Heart left ventricle (tissue), 16 donors: Measurements from ENCODE around the gene TLE2. TPM values are rescaled to one million over a fixed set of nuclear protein-coding genes. Genes with fewer than 3 reads are reported as not detected.
"Not testable (repeated sequence)": the region's sequence is repeated elsewhere in the genome, so short reads cannot be mapped to it uniquely, and the experiment has no call there.

ENCODE experiments used
- ATAC-seq, 4 donors: fragments of 200-7000 bp; cut with Tn5 transposase; one replicate each; pipeline ENCODE4 v1.9.1; 2020 to 2022; ENCODE audit warnings: moderate library complexity in 4 of 4, mild to moderate bottlenecking in 3 of 4, moderate number of reproducible peaks in 1 of 4
- DNase-seq, 5 donors: peaks; one replicate each; pipeline ENCODE4 v3.0.0-alpha.2; 2020
- H3K27ac ChIP-seq, 12 donors: fragments of 200-600 bp; sonication (generic) in 4 of 12; one replicate each; pipeline versions ENCODE4 v1.5.0 to v1.8.0; 2016 to 2022; ENCODE audit warnings: mild to moderate bottlenecking in 2 of 12
- H3K27me3 ChIP-seq, 9 donors: fragments of 200-600 bp; sonication (generic) in 2 of 9; one replicate each; pipeline versions ENCODE4 v1.5.1 to v1.8.0; 2016 to 2022; ENCODE audit warnings: mild to moderate bottlenecking in 3 of 9
- H3K36me3 ChIP-seq, 9 donors: fragments of 200-600 bp; sonication (generic) in 2 of 9; one replicate each; pipeline versions ENCODE4 v1.5.0 to v1.8.0; 2018 to 2022; ENCODE audit warnings: mild to moderate bottlenecking in 2 of 9
- H3K4me1 ChIP-seq, 12 donors: fragments of 200-600 bp; sonication (generic) in 4 of 12; one replicate each; pipeline versions ENCODE4 v1.5.0 to v1.8.0; 2016 to 2022; ENCODE audit warnings: mild to moderate bottlenecking in 3 of 12
- H3K4me3 ChIP-seq, 12 donors: fragments of 200-600 bp; sonication (generic) in 4 of 12; one replicate each; pipeline versions ENCODE4 v1.5.0 to v1.8.0; 2017 to 2022; ENCODE audit warnings: mild to moderate bottlenecking in 9 of 12, moderate library complexity in 4 of 12
- H3K9me3 ChIP-seq, 12 donors: fragments of 200-600 bp; sonication (generic) in 4 of 12; one replicate each; pipeline versions ENCODE4 v1.5.0 to v1.8.0; 2016 to 2022; ENCODE audit warnings: mild to moderate bottlenecking in 1 of 12
- CTCF ChIP-seq, 12 donors: fragments of 200-600 bp; sonication (generic) in 4 of 12; IDR thresholded peaks; one replicate each; pipeline versions ENCODE4 v1.5.0 to v1.8.0; 2018 to 2022; ENCODE audit warnings: antibody characterized with exemption in 12 of 12, mild to moderate bottlenecking in 5 of 12
- POLR2A ChIP-seq, 2 donors: fragments of 450-650 bp; IDR thresholded peaks; one replicate each; pipeline ENCODE4 v1.6.1; 2017; ENCODE audit warnings: antibody characterized with exemption in 2 of 2, mild to moderate bottlenecking in 2 of 2, moderate library complexity in 2 of 2
- WGBS, 4 donors: extraction: QIAGEN DNeasy Blood & Tissue Kit in 2 of 4; methylation state at CpG; one replicate each; pipeline versions ENCODE4 v1.1.5 to v1.1.7; 2013 to 2018; 5-methylcytosine and 5-hydroxymethylcytosine counted together
- intact Hi-C, 10 donors: fragments of 100-400 bp; cut with DNase I; formaldehyde crosslinking; loops; one replicate each; pipeline versions ENCODE4 v1.11.1 to v1.14.2; 2022
- polyA plus RNA-seq, 2 donors: library from polyadenylated mRNA; stranded (reverse); fragments of 200-250 nt; gene quantifications; one replicate each; pipeline ENCODE4 v1.2.3, GENCODE V29; 2013
- total RNA-seq, 9 donors: library from RNA; depleted of rRNA in 2 of 9; stranded (reverse); fragments of >200 nt in 2 of 9; fragmentation: NEBNext Ultra II Directional in 3 of 9; extraction: Animal tissue kit (Norgen Biotek cat#: 25700) in 3 of 9; gene quantifications; one replicate each; pipeline versions ENCODE4 v1.1.0 to v1.2.4, GENCODE V29; 2016 to 2023
- donor health status: ischemic (EF 13 %, LVEDD 7.1; RV severe dilation, severe dysfunction).
- donor health status: healthy with polysubstance abuse.
- donor health status: DM: no; HTN: yes; CAD: no.
- donor health status: DM: no; HTN: no; CAD: no.
- donor health status: ischemic (EF 25% LVEDD 6.9; RV normal size, moderate dysfunction).
- donor health status: ischemic (EF 25% LVEDD 5.7; RV mildly dilated, moderate dysfunction).
- donor health status: healthy.
- donor health status: DM: yes; HTN: yes; CAD: no.
- donor health status: ischemic (EF 35%, LVEDD 5.7; RV mildly dilated, moderate dysfunction).
- donor health status: nonischemic (EF 11% LVEDD 7.7; RV severe dilation, severe dysfunction).
- donor health status: DM: yes; HTN: yes; CAD: no.
- donor health status: PGD.
- donor health status: ischemic (EF 29% LVEDD 5.4; RV normal size, mild dysfunction).
- donor health status: nonischemic (EF 23%, LVEDD 6.1; RV moderate dilation, normal function).

Gene TLE2
- total and polyA plus RNA-seq, 11 donors = 34.6 to 75.1 (median 40.5) TPM

- H3K36me3 ChIP-seq = peaks cover 0 to 72% (median 47%) of the 10 kb centered on the region in 9 donors
These were observed 15.8 kb downstream of the TLE2 start for GRCh38 chr19:3013263-3013725.

GRCh38 chr19:3012621-3013262, 16.3 kb downstream of the TLE2 start:
- no peak overlapping the region for H3K27ac ChIP-seq

More at GRCh38 chr19:3013263-3013725, 15.8 kb downstream of the TLE2 start:
- DNase-seq (no peak), ATAC-seq (no peak)
- H3K9me3 ChIP-seq = no peaks in the 10 kb centered on the region
- TF ChIP-seq CTCF (IDR thresholded peaks at IDR 0.05) (no peak), POLR2A (IDR thresholded peaks at IDR 0.05) (no peak)
- no peak overlapping the region for H3K4me3 ChIP-seq
- no peaks in the 10 kb centered on the region for H3K4me1 ChIP-seq
- intact Hi-C loops = no loop called here
- 79 to 88% (median 84%) methylated on average over 7 of the region's 7 CpGs for WGBS, 4 donors
- no peak overlapping the region for H3K27ac ChIP-seq
- H3K27me3 ChIP-seq = no peaks in the 10 kb centered on the region

GRCh38 chr19:3012059-3012458, 17.0 kb downstream of the TLE2 start:
- H3K4me3 ChIP-seq, H3K27me3 ChIP-seq, H3K9me3 ChIP-seq, H3K27ac ChIP-seq, H3K4me1 ChIP-seq, intact Hi-C loops, DNase-seq, ATAC-seq: not testable (repeated sequence)
- H3K36me3 ChIP-seq = peaks cover 0 to 85% (median 57%) of the 10 kb centered on the region in 9 donors
- WGBS, 4 donors = 85 to 94% (median 88%) methylated on average over 13 of the region's 13 CpGs

More at GRCh38 chr19:3012621-3013262, 16.3 kb downstream of the TLE2 start:
- intact Hi-C loops = no loop called here
- H3K36me3 ChIP-seq = peaks cover 0 to 78% (median 52%) of the 10 kb centered on the region in 9 donors
- H3K27me3 ChIP-seq = no peaks in the 10 kb centered on the region
- 68 to 75% (median 70%) methylated on average over 14 to 16 of the region's 16 CpGs for WGBS, 4 donors
- ATAC-seq (no peak), DNase-seq (no peak)
- no peak overlapping the region for H3K4me3 ChIP-seq
- H3K4me1 ChIP-seq = no peaks in the 10 kb centered on the region
- TF ChIP-seq CTCF (IDR thresholded peaks at IDR 0.05) (no peak), POLR2A (IDR thresholded peaks at IDR 0.05) (no peak)
- H3K9me3 ChIP-seq = no peaks in the 10 kb centered on the region

- no peaks in the 10 kb centered on the region for H3K27me3 ChIP-seq
- DNase-seq (no peak), ATAC-seq (no peak)
- WGBS, 4 donors = 84 to 93% (median 87%) methylated on average over 13 of the region's 13 CpGs
- peaks cover 0 to 87% (median 63%) of the 10 kb centered on the region in 9 donors for H3K36me3 ChIP-seq
- TF ChIP-seq POLR2A (IDR thresholded peaks at IDR 0.05) = no peak
- no peak for TF ChIP-seq CTCF (IDR thresholded peaks at IDR 0.05)
- H3K4me1 ChIP-seq = no peaks in the 10 kb centered on the region
- no peak overlapping the region for H3K4me3 ChIP-seq
- H3K27ac ChIP-seq = no peak overlapping the region
- no peaks in the 10 kb centered on the region for H3K9me3 ChIP-seq
- intact Hi-C loops = no loop called here
These were observed 18.2 kb downstream of the TLE2 start for GRCh38 chr19:3010871-3011270.
